ENCODE measurements around the gene ATXN7.
A peak's percentile ranks its signal among the peaks of the same experiment; 100 is the strongest.

ATXN7 gene, protein sequence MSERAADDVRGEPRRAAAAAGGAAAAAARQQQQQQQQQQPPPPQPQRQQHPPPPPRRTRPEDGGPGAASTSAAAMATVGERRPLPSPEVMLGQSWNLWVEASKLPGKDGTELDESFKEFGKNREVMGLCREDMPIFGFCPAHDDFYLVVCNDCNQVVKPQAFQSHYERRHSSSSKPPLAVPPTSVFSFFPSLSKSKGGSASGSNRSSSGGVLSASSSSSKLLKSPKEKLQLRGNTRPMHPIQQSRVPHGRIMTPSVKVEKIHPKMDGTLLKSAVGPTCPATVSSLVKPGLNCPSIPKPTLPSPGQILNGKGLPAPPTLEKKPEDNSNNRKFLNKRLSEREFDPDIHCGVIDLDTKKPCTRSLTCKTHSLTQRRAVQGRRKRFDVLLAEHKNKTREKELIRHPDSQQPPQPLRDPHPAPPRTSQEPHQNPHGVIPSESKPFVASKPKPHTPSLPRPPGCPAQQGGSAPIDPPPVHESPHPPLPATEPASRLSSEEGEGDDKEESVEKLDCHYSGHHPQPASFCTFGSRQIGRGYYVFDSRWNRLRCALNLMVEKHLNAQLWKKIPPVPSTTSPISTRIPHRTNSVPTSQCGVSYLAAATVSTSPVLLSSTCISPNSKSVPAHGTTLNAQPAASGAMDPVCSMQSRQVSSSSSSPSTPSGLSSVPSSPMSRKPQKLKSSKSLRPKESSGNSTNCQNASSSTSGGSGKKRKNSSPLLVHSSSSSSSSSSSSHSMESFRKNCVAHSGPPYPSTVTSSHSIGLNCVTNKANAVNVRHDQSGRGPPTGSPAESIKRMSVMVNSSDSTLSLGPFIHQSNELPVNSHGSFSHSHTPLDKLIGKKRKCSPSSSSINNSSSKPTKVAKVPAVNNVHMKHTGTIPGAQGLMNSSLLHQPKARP

DNA sequence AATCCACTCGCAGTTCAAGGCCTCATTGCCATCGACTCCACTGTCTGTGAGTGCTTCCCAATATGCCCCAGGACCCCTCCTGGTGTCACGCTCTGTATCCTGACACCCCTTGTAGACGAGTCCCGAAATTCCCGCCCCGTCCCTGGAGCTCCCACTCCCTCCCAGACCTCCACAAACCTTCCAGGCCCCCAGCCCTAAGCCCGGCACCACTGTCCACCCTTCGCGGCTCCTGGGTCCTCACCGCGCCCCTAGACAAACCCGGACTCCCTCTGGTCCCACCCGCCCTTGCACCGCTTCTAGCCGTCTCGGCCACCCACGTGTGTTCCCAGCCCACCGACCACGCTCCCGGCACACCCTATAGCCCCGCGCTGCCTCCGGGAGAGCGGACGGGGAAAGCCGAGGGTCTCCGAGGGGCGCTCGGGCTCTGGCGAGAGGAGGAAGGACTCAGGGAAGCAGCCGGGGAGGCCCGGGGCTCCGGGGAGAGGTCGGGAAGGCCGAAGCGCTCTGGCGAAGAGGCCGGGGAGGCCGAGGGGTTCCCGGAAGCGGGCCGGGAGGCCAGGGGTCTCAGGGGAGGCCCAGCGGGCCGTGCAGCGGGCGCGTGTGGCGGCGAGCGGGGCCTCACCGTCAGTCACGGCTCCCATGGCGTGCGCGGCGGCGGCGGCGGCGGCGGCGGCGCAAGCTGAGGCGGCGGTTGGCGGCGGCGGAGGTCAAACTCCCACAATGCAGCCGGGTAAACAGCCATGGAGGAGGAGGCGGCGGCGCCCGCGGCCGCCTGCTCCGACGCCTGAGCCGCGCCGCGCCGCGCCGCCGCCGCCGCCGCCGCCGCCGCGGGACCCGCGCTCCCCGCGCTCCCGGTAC, at the start of gene ATXN7, which contains the start of gene THOC7:
Gene ATXN7, plus strand, starts transcription at position 718 of the 858 bp plus-strand sequence. CDS start 48,732 bp downstream, outside the sequence.
Gene THOC7, minus strand, starts transcription at position 656 of the 858 bp plus-strand sequence. Its CDS starts 15 bp downstream, at position 641.
- Histone ChIP-seq H3K4me1 (ENCODE audit: control insufficient read depth, insufficient read depth, low read length) (peaks cover 12% of the 10 kb centered on the region), H3K9me3 (ENCODE audit: control insufficient read depth, low read length) (no peaks in the 10 kb centered on the region), H3K9ac (ENCODE audit: low read length) (peak within 1 kb of the TSS; percentile 98), H3K36me3 (ENCODE audit: control insufficient read depth, insufficient read depth, low read length, severe bottlenecking) (no peaks in the 10 kb centered on the region), H3K4me3 (ENCODE audit: low read length) (peak within 1 kb of the TSS; percentile 91), H3K27me3 (replicated peaks; ENCODE audit: control insufficient read depth, insufficient read depth, low read length) (no peaks in the 10 kb centered on the region)
- DNase-seq (ENCODE audit: low read depth): peak; percentile 87

DNA sequence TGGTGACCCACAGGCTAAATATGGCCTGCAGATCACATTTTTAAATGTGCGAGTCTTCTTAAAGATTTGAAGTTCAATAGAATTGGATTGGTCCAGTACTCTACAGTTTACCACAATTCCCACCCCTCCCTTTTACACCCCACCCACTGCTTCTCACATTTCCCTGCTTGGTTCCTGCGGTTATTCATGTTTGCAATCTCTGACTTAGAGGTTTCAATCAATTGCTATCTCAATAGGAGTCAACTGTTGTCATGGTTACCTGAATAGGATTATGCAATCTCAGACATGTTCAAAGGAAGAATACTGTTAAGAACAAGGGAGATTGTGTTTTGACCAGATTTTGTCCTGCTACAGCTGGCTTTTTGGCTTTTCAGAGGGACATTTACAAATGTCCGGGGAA, 49.4 kb upstream of the ATXN7 start:
- DNase-seq (ENCODE audit: low read depth): peak; percentile 9
- Histone ChIP-seq H3K4me3 (ENCODE audit: low read length) (no peak overlapping the region), H3K9me3 (ENCODE audit: control insufficient read depth, low read length) (no peaks in the 10 kb centered on the region), H3K9ac (ENCODE audit: low read length) (no peak overlapping the region), H3K4me1 (ENCODE audit: control insufficient read depth, insufficient read depth, low read length) (no peaks in the 10 kb centered on the region), H3K27me3 (replicated peaks; ENCODE audit: control insufficient read depth, insufficient read depth, low read length) (no peaks in the 10 kb centered on the region), H3K36me3 (ENCODE audit: control insufficient read depth, insufficient read depth, low read length, severe bottlenecking) (no peaks in the 10 kb centered on the region)

DNA sequence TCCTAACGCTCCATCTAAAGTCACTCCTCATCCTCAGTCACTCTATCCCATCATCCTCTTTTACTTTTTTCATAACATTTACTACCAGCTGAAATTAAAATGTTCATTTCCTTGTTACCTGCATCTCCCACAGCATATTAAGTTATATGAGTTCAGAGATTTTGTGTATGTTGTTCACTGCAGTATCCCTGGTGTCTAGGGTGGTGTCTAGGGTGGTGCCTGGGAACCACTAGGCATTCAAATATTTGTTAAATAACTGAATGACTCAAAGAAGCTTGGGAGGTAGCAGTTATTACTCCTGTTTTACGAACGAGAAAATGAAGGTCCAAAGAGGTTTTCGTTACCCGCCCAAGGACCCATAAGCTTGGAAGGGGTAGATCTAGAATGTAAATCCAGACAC, 46.4 kb upstream of the ATXN7 start:
- DNase-seq (ENCODE audit: low read depth): no peak
- Histone ChIP-seq H3K27me3 (replicated peaks; ENCODE audit: control insufficient read depth, insufficient read depth, low read length) (no peaks in the 10 kb centered on the region), H3K9ac (ENCODE audit: low read length) (no peak overlapping the region), H3K36me3 (ENCODE audit: control insufficient read depth, insufficient read depth, low read length, severe bottlenecking) (no peaks in the 10 kb centered on the region), H3K4me3 (ENCODE audit: low read length) (no peak overlapping the region), H3K9me3 (ENCODE audit: control insufficient read depth, low read length) (no peaks in the 10 kb centered on the region), H3K4me1 (ENCODE audit: control insufficient read depth, insufficient read depth, low read length) (no peaks in the 10 kb centered on the region)

DNA sequence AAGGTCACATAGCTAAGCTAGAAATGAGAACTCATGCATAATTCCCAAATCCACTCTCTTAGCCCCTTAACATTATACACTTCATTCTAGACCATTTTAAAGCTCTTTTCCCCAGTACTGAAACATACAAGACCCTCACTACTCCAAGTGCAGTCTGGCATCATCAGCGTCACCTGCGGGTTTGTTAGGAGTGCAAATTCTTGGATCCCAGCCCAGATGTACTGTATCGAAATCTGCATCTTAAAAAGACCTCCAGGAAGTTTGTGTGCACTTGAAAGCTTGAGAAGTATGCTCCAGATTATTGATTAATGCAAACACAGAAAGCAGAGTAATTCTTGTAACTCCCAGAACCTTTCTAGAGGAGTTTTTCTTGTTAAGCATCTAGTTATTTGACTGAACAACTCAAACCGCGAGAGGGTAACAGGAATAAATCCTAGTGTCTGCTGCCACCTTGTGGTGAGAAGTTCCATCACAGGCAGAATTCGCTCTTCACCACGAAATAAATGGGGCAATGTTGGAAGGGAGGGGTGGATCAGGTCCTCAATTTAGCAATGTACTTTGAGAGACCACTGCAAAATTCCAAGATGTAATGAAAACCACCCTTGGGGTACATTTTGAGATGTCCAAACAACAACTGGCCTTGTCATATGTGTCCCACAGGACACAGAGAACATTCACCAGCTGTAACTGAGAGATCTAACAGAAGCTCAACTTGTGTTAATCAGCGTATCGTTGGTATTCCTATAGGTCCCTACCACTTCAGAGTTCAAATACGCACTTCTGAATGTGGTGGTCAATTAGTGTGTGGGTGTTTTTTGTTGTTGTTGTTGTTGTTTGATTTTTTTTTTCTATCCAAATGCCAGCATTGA, 45.2 kb upstream of the ATXN7 start:
- Histone ChIP-seq H3K9me3 (ENCODE audit: control insufficient read depth, low read length) (no peaks in the 10 kb centered on the region), H3K27me3 (replicated peaks; ENCODE audit: control insufficient read depth, insufficient read depth, low read length) (no peaks in the 10 kb centered on the region), H3K4me3 (ENCODE audit: low read length) (no peak overlapping the region), H3K9ac (ENCODE audit: low read length) (no peak overlapping the region), H3K4me1 (ENCODE audit: control insufficient read depth, insufficient read depth, low read length) (no peaks in the 10 kb centered on the region), H3K36me3 (ENCODE audit: control insufficient read depth, insufficient read depth, low read length, severe bottlenecking) (no peaks in the 10 kb centered on the region)
- peak; percentile 87 for DNase-seq (ENCODE audit: low read depth)

DNA sequence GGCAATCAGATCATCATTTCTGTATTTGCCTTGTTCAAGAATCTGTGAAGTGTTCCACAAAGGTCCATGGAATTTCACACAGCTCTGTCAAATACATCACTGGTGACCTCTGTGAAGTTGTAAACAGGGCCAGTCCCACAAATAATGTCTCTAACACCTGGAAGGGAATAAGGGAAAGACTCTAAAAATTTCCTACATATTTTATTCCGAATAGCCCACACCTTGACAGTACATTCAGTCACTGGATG, 44.6 kb upstream of the ATXN7 start, which contains the start of gene C3orf49:
Gene C3orf49, plus strand, starts transcription at position 149 of the 248 bp plus-strand sequence. CDS start 173 bp downstream, outside the sequence.
- no peak for DNase-seq (ENCODE audit: low read depth)
- Histone ChIP-seq H3K9me3 (ENCODE audit: control insufficient read depth, low read length) (no peaks in the 10 kb centered on the region), H3K36me3 (ENCODE audit: control insufficient read depth, insufficient read depth, low read length, severe bottlenecking) (no peaks in the 10 kb centered on the region), H3K9ac (ENCODE audit: low read length) (no peak within 1 kb of the TSS), H3K27me3 (replicated peaks; ENCODE audit: control insufficient read depth, insufficient read depth, low read length) (no peaks in the 10 kb centered on the region), H3K4me1 (ENCODE audit: control insufficient read depth, insufficient read depth, low read length) (no peaks in the 10 kb centered on the region), H3K4me3 (ENCODE audit: low read length) (no peak within 1 kb of the TSS)

DNA sequence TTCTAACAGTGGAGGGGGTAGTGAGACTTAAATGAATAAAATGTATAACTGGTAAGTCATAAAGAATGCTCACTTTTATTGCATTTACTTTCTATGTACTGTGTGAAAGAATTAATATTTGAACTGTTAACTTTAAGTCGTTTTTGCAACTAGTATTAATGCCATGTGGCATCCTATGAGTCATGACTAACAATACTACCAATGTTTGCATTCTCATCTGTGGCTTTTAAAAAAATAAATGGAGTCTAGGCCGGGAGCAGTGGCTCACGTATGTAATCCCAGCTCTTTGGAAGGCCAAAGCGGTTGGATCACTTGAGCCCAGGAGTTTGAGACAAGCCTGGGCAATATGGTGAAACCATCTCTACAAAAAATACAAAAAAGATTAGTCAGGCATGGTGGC, 39.4 kb upstream of the ATXN7 start:
- Histone ChIP-seq H3K4me1 (ENCODE audit: control insufficient read depth, insufficient read depth, low read length) (no peaks in the 10 kb centered on the region), H3K9me3 (ENCODE audit: control insufficient read depth, low read length) (no peaks in the 10 kb centered on the region), H3K27me3 (replicated peaks; ENCODE audit: control insufficient read depth, insufficient read depth, low read length) (no peaks in the 10 kb centered on the region), H3K4me3 (ENCODE audit: low read length) (no peak overlapping the region), H3K9ac (ENCODE audit: low read length) (no peak overlapping the region), H3K36me3 (ENCODE audit: control insufficient read depth, insufficient read depth, low read length, severe bottlenecking) (peaks cover 28% of the 10 kb centered on the region)
- peak; percentile 21 for DNase-seq (ENCODE audit: low read depth)

DNA sequence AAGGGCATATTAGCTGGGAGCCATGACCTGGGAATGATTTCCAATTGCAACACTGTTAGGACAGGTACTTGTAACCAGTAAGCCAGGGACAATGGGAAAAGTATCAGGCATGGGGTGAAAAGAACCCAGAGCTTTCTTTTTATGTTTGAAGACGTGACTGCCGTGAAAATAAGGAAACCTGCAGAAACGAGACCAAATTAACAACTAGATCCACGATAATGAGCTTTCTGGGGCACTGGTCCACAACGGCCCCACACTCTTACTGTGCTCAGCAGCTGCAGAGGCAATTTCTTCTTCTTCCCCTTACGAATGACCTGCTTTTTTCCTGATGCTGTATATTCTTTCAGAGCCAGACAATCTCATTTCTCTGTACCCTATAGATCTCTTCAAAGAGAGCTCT, 33.1 kb upstream of the ATXN7 start:
- Histone ChIP-seq H3K36me3 (ENCODE audit: control insufficient read depth, insufficient read depth, low read length, severe bottlenecking) (peaks cover 77% of the 10 kb centered on the region), H3K27me3 (replicated peaks; ENCODE audit: control insufficient read depth, insufficient read depth, low read length) (no peaks in the 10 kb centered on the region), H3K4me3 (ENCODE audit: low read length) (no peak overlapping the region), H3K9ac (ENCODE audit: low read length) (no peak overlapping the region), H3K9me3 (ENCODE audit: control insufficient read depth, low read length) (no peaks in the 10 kb centered on the region), H3K4me1 (ENCODE audit: control insufficient read depth, insufficient read depth, low read length) (no peaks in the 10 kb centered on the region)
- no peak for DNase-seq (ENCODE audit: low read depth)

DNA sequence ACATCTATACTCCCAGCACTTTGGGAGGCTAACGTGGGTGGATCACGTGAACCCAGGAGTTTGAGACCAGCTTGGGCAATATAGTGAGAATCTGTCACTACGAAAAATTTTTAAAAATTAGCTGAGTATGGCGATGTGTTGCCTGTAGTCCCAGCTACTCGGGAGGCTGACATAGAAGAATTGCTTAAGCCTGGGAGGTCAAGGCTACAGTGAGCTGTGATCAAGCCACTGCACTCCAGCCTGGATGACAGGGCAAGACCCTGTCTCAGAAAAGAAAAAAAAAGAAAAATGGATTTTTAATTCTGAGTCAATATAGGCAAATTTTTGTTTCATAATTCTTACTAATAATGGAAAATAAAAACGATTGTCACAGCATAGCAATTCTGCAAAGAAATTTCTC, 31.3 kb upstream of the ATXN7 start:
- Histone ChIP-seq H3K27me3 (replicated peaks; ENCODE audit: control insufficient read depth, insufficient read depth, low read length) (no peaks in the 10 kb centered on the region), H3K9ac (ENCODE audit: low read length) (no peak overlapping the region), H3K4me3 (ENCODE audit: low read length) (no peak overlapping the region), H3K4me1 (ENCODE audit: control insufficient read depth, insufficient read depth, low read length) (no peaks in the 10 kb centered on the region), H3K36me3 (ENCODE audit: control insufficient read depth, insufficient read depth, low read length, severe bottlenecking) (peaks cover 79% of the 10 kb centered on the region), H3K9me3 (ENCODE audit: control insufficient read depth, low read length) (no peaks in the 10 kb centered on the region)
- DNase-seq (ENCODE audit: low read depth): no peak

DNA sequence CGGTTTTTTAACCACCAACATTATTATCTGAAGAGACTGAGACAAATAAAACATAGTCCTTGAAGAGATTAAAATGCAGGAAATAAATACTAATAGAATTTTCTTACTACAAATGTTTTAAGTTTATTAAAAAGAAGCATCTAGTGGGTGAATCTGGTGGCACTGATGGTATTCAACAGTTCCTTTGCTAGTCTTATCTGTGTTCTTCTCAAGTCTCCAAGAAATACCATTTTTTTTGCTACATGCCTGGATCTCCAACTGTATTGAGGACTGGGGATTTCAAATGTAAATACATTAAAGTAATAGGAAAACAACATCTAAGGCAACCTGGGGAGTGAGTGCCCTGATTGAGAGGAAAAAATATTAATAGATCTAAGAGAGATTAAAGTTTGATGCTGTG, 22.0 kb upstream of the ATXN7 start:
- H3K27me3 ChIP-seq (replicated peaks; ENCODE audit: control insufficient read depth, insufficient read depth, low read length): no peaks in the 10 kb centered on the region
- no peak overlapping the region for H3K9ac ChIP-seq (ENCODE audit: low read length)
- DNase-seq (ENCODE audit: low read depth): no peak
- H3K9me3 ChIP-seq (ENCODE audit: control insufficient read depth, low read length): no peaks in the 10 kb centered on the region
- no peaks in the 10 kb centered on the region for H3K36me3 ChIP-seq (ENCODE audit: control insufficient read depth, insufficient read depth, low read length, severe bottlenecking)
- no peak overlapping the region for H3K4me3 ChIP-seq (ENCODE audit: low read length)
- no peaks in the 10 kb centered on the region for H3K4me1 ChIP-seq (ENCODE audit: control insufficient read depth, insufficient read depth, low read length)

DNA sequence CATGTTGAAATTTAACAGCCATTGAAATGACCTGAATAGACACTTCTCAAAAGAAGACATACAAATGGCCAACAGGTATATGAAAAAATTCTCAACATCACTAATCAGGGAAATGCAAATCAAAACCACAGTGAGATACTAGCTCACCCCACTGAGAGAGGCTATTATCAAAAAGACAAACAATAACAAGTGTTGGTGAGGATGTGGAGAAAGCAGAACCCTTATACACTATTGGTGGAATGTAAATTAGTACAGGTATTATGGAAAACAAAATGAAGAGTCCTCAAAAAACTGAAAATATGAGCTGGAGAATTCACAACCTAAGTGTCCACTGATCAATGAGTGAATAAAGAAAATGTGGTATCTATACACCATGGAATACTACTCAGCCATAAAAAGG, 21.5 kb upstream of the ATXN7 start:
- no peak overlapping the region for H3K9ac ChIP-seq (ENCODE audit: low read length)
- no peaks in the 10 kb centered on the region for H3K9me3 ChIP-seq (ENCODE audit: control insufficient read depth, low read length)
- no peaks in the 10 kb centered on the region for H3K4me1 ChIP-seq (ENCODE audit: control insufficient read depth, insufficient read depth, low read length)
- H3K4me3 ChIP-seq (ENCODE audit: low read length): no peak overlapping the region
- H3K27me3 ChIP-seq (replicated peaks; ENCODE audit: control insufficient read depth, insufficient read depth, low read length): no peaks in the 10 kb centered on the region
- no peaks in the 10 kb centered on the region for H3K36me3 ChIP-seq (ENCODE audit: control insufficient read depth, insufficient read depth, low read length, severe bottlenecking)
- DNase-seq (ENCODE audit: low read depth): no peak
